HG03521 (cell line): ENCODE data around the gene HNRNPD.
"Not testable (repeated sequence)": the region's sequence is repeated elsewhere in the genome, so short reads cannot be mapped to it uniquely, and the experiment has no call there.

ENCODE experiments used
- ATAC-seq: cut with Tn5 transposase; IDR thresholded peaks from one replicate; pipeline ENCODE4 v1.9.1; 2021; ENCODE audit warnings: mild to moderate bottlenecking, moderate library complexity; ENCODE audit not compliant: unreplicated experiment

Gene HNRNPD, protein sequence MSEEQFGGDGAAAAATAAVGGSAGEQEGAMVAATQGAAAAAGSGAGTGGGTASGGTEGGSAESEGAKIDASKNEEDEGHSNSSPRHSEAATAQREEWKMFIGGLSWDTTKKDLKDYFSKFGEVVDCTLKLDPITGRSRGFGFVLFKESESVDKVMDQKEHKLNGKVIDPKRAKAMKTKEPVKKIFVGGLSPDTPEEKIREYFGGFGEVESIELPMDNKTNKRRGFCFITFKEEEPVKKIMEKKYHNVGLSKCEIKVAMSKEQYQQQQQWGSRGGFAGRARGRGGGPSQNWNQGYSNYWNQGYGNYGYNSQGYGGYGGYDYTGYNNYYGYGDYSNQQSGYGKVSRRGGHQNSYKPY

DNA sequence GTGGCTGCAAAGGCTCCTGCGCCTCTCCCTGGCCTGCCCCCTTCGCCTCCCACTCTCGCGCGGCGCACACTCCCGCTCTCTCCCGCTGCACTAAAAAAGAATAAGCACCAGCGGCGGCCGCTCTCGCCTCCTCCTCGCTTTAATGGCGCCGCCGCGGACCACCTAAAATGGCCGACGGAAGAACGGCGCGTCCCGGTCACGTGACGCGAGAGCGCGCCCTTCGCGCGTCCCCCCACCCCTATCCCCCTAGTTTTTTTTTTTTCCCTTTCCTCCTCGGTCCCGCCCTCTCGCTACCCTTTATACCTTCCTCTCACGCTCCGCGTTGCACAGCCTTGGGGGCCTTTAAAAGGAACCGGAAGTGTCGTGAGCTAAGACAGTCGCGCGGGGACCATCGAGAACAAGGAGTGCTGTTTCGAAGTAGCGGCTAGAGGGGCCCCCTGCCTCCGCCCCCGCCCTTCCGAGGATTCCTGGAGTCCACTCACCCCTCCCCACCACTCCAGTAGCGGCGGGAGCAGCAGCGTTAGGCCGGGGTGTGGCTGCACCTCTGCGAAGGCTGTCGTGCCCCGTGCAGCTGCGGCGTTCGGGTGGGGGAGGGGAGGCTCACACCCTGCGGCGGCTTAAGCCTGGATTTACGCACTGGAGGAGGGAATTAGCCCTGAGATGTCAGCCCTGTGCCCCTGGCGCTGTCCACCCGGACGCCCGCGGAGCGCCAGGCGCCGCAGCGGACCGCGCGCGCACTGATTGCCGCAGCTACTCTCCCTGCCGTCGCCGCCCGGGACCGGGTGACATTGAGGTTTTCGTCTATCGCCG is at the start of gene HNRNPD:
Gene HNRNPD, minus strand, starts transcription at position 176 of the 810 bp plus-strand sequence. CDS start 313 bp downstream, outside the sequence.
- peak; percentile 92 for ATAC-seq

- ATAC-seq: no peak
Observed at GRCh38 chr4:82422616-82423015, 48.8 kb upstream of the HNRNPD start.

GRCh38 chr4:82421796-82422560 is 48.2 kb upstream of the HNRNPD start:
- no peak for ATAC-seq

DNA sequence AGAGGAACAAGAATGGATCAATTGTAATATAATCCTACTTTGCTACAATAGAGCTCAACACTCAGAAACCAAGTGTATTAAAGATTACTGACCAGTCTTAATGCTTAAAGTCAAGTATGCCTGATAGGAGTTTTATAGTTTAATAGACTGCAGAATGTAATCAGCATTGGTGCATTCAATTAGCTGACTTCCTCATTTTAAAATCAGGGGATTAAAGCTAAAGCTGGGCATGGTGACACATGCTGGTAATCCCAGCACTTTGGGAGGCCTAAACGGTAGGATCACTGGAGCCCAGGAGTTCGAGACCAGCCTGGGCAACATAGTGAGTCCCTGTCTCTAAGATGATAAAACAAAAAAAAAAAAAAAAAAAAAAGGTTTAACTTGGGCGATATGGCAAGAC is 45.7 kb upstream of the HNRNPD start:
- no peak for ATAC-seq

- no peak for ATAC-seq
Observed at GRCh38 chr4:82415922-82416365, 42.2 kb upstream of the HNRNPD start.

GRCh38 chr4:82415061-82415460 is 41.3 kb upstream of the HNRNPD start:
- not testable (repeated sequence) for ATAC-seq

GRCh38 chr4:82403725-82404124 is 29.9 kb upstream of the HNRNPD start:
- no peak for ATAC-seq

DNA sequence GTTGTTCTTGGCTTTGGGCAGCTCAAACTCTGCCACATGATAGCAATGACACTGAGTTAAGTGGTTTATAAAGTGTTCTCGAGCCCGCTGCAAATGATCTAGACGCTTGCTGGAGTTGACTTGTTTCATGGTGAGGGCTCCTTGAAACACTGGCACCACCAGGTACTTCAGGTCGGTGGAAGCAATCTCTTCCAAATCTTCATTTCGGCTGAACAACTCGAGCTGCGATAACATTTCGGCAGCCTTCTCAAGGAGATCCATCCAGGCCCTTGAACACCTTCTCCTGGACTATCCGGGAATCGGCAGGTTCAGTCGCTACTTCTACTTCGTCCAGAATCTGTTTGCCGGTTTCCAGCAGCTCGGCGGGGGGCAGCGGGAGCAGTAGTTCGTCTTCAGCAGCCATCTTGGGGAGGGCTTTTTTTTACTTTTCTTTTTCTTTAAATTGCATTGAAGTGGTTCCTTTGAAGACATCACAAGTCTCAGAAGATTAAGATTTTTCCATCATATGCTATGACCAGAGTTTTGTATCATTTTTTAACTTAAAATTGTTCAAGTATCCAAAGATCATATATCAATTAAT is 28.5 kb upstream of the HNRNPD start:
- no peak for ATAC-seq

DNA sequence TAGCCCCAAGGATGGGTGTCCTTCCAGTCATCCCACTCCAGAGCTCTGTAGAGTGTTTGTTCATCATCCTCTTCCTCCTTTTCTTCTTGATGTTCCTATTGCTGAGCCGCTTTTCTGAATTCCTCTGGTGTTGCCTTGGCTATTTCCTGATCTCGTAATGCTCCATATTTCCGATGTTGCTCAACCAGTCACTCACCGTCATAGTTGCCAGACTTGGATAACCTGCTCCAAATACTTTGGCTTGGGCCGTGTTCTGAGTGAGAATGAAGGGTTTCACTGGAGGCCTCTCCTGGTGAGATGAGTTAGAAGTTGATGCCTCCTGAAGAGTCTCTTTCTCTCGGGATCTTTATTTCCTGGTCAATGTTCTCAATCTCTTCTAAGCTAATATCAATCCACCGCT is 27.8 kb upstream of the HNRNPD start:
- ATAC-seq: no peak

GRCh38 chr4:82398263-82398662 is 24.5 kb upstream of the HNRNPD start:
- ATAC-seq: no peak

DNA sequence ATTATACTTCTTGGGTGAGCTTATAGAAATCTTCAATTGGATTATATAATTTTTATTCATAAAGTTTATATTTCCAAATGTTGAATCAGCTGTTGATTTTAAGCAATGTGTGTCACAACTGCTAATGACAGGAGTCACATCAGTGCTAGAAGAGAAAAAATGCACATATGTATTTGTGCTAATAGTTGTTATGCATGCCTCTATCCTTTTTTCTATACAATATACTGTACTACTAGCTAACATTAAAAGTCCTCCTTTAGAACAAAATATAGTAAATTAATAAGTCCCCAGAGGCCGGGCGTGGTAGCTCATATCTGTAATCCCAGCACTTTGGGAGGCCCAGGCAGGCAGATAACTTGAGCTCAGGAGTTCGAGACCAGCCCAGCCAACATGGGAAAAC is 23.7 kb upstream of the HNRNPD start:
- no peak for ATAC-seq

GRCh38 chr4:82394896-82395295 is 21.1 kb upstream of the HNRNPD start:
- ATAC-seq: no peak

DNA sequence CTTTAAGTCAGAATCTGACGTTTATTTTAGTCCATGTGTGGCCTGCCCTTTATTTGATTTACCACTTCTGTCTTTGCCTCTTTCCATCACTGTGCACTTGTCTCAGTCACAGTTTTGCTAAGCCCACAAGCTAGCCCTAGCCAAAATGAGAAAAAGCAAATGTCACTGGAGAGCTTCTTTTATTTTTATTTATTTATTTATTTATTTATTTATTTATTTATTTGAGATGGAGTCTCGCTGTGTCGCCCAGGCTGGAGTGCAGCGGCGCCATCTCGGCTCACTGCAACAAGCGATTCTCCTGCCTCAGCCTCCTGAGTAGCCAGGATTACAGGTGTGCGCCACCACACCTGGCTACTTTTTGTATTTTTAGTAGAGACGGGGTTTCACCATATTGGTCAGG is 16.3 kb upstream of the HNRNPD start:
- not testable (repeated sequence) for ATAC-seq

DNA sequence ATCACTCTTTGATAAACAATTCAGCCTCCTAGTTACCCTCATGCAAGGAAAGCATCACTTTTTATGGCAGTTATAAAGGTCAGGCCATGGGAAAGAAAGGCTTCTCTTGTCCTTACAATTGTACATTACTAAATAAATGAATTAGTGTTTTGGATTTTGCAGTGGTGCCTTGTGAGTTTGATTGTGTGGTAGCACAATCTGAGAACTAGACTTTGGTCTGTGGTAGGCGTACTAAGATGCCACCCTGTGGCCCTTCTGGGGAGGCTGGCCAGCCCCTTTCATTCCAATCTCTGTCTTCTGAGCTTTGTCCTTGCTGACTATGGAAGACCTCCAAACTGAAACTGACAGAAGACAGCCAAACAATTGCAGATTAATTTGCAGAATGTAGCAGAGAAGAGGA is 14.6 kb upstream of the HNRNPD start:
- ATAC-seq: no peak

DNA sequence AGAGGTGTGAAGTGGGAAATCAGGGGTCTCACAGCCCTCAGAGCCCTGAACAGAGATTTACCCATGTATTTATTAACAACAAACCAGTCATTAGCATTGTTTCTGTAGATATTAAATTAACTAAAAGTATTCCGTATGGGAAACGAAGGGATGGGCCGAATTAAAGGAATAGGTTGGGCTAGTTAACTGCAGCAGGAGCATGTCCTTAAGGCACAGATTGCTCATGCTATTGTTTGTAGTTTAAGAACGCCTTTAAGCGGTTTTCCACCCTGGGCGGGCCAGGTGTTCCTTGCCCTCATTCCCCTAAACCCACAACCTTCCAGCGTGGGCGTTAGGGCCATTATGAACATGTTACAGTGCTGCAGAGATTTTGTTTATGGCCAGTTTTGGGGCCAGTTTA is 12.5 kb upstream of the HNRNPD start:
- not testable (repeated sequence) for ATAC-seq

DNA sequence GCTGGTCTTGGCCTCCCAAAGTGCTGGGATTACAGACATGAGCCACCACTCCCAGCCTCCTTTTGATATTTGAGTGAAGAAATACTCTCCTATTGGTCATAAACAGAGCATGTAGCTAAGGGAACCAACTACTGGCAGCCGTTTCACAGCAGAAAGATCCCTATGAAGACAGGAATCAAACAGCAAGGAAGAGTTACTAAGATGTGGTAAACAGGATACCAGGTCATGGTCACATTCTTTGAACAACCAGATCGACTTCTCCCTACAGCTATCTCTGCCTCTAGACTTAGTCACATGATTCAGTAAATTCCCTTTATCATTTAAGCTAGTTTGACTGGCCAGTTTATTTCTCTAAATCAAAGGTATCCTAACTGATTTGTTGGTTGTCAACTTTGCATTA is 9.0 kb upstream of the HNRNPD start:
- no peak for ATAC-seq

DNA sequence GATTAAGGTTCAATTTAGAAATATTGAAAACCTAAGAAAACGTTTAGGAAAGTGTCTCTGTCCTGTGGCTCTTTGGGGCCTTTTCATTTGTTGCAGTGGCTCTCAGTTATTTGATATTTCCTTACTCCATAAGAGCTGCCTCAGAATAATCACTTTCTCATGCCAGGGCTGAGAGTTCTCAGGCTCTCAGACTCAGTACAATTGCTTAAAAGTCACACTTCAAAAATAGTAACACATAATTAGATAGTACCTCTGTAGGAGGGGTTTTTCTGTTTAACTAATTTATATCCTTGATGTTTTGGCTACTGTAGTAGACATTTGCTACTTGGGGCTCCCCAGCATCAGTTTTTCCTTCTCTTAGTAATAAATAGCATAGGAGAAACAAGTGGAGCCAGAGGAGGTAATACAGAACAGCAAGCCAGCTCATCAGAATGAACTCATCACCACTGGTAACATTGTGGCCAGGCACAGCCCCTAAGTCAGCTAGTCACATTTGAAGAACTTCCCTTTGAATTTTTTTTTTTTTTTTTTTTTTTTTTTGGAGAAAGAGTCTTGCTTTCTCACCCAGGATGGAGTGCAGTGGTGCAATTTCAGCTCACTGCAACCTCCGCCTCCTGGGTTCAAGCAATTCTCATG is 8.0 kb upstream of the HNRNPD start:
- ATAC-seq: no peak

- no peak for ATAC-seq
Observed at GRCh38 chr4:82381235-82381634, 7.4 kb upstream of the HNRNPD start.

GRCh38 chr4:82380831-82381230 is 7.0 kb upstream of the HNRNPD start:
- ATAC-seq: no peak

DNA sequence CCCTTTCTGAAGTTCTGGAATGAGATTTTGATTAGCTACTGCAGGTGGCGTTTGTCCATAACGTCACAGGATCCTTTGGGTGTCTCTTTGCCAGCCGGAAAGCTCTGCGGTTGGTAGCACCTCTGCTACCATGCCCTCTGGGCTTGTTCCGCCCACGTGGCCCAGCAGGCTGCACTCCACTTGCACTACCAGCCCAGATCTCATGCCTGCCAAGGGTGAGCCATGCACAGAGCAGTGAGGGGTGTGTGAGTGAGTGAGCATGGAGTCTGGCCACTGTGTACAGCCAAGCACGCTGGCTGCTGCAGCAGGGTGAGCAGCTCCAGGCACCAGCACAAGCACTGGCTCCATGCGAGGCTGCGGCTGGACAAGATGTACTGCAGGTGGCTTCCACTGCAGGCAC is 6.6 kb upstream of the HNRNPD start:
- ATAC-seq: no peak

GRCh38 chr4:82376109-82376508 is 2.3 kb upstream of the HNRNPD start:
- no peak for ATAC-seq
